Measurements from ENCODE around the gene ARHGAP28.

ARHGAP28 gene

DNA sequence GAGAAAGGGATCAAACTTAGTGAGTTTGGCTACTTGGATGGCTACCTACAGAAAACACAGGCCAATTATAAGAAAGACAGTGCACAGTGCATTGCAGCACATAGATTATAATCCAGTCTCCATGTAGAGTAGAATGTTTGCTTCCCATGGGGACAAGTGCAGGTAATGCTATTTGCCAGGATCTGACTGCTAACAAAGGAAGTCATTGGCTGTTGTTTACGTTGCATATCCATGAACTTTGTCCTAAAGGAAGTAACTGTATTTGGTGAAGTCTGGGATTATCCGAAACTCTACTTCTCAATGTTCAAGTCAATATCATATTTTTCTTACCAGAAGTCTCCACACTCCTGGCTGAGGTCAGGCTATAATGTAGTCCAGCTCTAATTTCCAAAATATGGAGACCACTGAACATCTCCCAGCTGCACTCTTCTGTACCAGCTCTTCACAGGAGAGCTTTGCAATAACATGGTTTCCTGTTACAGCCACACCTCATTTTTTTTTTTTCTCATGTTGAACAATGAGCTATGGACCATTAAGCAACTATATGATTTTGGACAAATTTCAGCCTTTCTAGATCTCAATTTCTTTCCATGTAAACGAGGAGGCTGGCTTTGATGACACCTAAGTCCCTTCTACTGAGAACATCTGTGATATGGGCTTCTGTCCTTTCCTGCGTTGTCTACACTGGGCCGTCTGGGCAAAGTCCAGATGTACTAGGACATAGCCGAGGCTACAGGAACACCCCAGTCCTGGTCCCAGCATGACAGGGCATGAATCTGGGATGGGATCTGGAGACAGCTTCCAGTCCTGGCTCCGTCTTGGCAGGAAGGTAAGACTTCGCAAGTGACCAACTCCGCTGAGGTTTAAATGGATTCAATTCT, 233.3 kb downstream of the ARHGAP28 start:
- Histone ChIP-seq H3K27me3 (ENCODE audit: insufficient read depth, poor library complexity, severe bottlenecking) (no peaks in the 10 kb centered on the region), H3K27ac (replicated peaks) (no peak overlapping the region), H3K4me3 (replicated peaks; ENCODE audit: insufficient read depth, low read length) (no peak overlapping the region)
- TF ChIP-seq, protein P1, sequence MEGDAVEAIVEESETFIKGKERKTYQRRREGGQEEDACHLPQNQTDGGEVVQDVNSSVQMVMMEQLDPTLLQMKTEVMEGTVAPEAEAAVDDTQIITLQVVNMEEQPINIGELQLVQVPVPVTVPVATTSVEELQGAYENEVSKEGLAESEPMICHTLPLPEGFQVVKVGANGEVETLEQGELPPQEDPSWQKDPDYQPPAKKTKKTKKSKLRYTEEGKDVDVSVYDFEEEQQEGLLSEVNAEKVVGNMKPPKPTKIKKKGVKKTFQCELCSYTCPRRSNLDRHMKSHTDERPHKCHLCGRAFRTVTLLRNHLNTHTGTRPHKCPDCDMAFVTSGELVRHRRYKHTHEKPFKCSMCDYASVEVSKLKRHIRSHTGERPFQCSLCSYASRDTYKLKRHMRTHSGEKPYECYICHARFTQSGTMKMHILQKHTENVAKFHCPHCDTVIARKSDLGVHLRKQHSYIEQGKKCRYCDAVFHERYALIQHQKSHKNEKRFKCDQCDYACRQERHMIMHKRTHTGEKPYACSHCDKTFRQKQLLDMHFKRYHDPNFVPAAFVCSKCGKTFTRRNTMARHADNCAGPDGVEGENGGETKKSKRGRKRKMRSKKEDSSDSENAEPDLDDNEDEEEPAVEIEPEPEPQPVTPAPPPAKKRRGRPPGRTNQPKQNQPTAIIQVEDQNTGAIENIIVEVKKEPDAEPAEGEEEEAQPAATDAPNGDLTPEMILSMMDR (IDR thresholded peaks at IDR 0.05; ENCODE audit: insufficient read depth, low read length), result no peak
- TF ChIP-seq SPI1 (IDR thresholded peaks at IDR 0.05; ENCODE audit: borderline replicate concordance, low read depth), result no peak
- TF ChIP-seq POLR2AphosphoS5 (IDR thresholded peaks at IDR 0.05; ENCODE audit: low read depth), result no peak
- no peak for TF ChIP-seq GABPA (IDR thresholded peaks at IDR 0.05; ENCODE audit: low read depth)
- TF ChIP-seq, protein P2, sequence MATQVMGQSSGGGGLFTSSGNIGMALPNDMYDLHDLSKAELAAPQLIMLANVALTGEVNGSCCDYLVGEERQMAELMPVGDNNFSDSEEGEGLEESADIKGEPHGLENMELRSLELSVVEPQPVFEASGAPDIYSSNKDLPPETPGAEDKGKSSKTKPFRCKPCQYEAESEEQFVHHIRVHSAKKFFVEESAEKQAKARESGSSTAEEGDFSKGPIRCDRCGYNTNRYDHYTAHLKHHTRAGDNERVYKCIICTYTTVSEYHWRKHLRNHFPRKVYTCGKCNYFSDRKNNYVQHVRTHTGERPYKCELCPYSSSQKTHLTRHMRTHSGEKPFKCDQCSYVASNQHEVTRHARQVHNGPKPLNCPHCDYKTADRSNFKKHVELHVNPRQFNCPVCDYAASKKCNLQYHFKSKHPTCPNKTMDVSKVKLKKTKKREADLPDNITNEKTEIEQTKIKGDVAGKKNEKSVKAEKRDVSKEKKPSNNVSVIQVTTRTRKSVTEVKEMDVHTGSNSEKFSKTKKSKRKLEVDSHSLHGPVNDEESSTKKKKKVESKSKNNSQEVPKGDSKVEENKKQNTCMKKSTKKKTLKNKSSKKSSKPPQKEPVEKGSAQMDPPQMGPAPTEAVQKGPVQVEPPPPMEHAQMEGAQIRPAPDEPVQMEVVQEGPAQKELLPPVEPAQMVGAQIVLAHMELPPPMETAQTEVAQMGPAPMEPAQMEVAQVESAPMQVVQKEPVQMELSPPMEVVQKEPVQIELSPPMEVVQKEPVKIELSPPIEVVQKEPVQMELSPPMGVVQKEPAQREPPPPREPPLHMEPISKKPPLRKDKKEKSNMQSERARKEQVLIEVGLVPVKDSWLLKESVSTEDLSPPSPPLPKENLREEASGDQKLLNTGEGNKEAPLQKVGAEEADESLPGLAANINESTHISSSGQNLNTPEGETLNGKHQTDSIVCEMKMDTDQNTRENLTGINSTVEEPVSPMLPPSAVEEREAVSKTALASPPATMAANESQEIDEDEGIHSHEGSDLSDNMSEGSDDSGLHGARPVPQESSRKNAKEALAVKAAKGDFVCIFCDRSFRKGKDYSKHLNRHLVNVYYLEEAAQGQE (IDR thresholded peaks at IDR 0.05; ENCODE audit: insufficient replicate concordance, low read depth), result no peak
- no peak for DNase-seq (ENCODE audit: low read depth in 1 of 2, low spot score in 1 of 2)

DNA sequence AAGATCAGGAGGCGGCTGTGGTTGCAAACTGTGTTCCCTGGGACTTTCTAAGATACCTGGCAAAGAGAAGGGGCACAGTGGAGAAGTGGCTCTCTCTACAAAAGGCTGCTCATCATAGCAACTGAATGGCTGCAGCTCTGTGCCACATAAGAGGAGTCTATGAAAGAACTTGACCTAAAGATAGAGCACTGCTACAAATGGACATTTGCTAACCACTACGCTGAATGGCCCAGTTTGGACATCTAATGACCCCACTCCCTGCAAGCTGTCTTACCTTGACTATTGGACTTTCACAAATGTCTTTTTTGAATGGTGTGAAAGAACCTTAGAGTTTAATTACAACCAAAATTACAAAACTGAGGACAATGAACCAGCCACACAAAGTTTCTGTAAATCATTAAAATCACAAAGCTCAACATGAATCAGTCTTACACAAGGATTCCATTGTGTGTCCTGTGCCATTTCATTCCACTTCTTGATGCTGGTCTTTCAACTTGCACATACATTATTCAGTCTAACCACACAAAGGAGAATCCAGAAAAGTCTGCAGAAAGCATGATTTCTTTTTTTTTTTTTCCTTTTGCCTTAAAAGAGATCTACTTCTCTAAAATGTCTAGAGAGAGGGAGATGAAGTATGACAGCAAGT, 234.1 kb downstream of the ARHGAP28 start:
- no peaks in the 10 kb centered on the region for H3K27me3 ChIP-seq (ENCODE audit: insufficient read depth, poor library complexity, severe bottlenecking)
- TF ChIP-seq, protein P1 (IDR thresholded peaks at IDR 0.05; ENCODE audit: insufficient read depth, low read length), result no peak
- TF ChIP-seq, protein P2 (IDR thresholded peaks at IDR 0.05; ENCODE audit: insufficient replicate concordance, low read depth), result no peak
- TF ChIP-seq POLR2AphosphoS5 (IDR thresholded peaks at IDR 0.05; ENCODE audit: low read depth), result no peak
- TF ChIP-seq GABPA (IDR thresholded peaks at IDR 0.05; ENCODE audit: low read depth), result no peak
- no peak for TF ChIP-seq SPI1 (IDR thresholded peaks at IDR 0.05; ENCODE audit: borderline replicate concordance, low read depth)
- H3K27ac ChIP-seq (replicated peaks), result no peak overlapping the region
- H3K4me3 ChIP-seq (replicated peaks; ENCODE audit: insufficient read depth, low read length), result no peak overlapping the region
- no peak for DNase-seq (ENCODE audit: low read depth in 1 of 2, low spot score in 1 of 2)
